Frontal cortex (tissue), 4 donors: ENCODE data around the gene CDH4. TPM values are rescaled to one million over a fixed set of nuclear protein-coding genes. Genes with fewer than 3 reads are reported as not detected.
A peak's percentile ranks its signal among the peaks of the same experiment; 100 is the strongest.

Source experiments
- DNase-seq, 2 donors: peaks; one replicate each; pipeline ENCODE4 v3.0.0; 2012; ENCODE audit warnings: low spot score in 2 of 2
- FAIRE-seq: peaks from 2 replicates; lab custom pipeline; 2012; peaks lifted over from hg19 to GRCh38; lab: Jason Lieb, UNC
- total RNA-seq: library from RNA; depleted of rRNA; stranded (reverse); fragments of >200 nt; gene quantifications from one replicate; pipeline ENCODE4 v1.2.3, GENCODE V29; 2014
- donor health status: control.
- donor health status: control.
- donor health status: control.

The CDH4 gene
- total RNA-seq, 1 donor from 2014 or later = 22.8 TPM

DNA sequence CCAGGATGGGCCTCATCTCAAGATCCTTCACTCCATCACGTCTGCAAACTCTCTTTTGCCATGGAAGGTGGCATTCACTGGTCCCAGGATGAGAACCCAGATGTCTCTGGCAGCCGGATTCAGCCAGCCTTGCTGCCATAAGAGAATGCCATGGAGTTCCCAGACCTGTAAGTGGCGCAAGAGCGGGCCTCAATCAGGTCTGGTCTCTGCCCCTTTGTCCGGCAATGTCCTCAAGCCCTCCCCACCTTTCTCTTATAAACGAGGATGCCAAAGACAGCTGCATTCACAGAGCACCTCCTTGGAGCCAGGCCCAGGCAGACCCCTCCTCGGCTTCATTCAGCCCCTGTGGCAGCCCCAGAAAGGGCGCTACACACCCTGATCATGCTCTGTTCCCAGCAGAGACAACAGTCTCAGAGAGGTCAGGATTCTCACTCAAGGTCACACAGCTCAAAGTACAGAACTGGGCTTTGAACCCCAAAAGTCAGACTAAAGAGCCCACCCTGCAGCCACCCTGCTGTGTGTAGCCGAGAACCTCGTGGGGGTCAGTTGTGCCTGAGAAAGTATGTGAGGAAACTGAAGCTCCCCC is 549.9 kb downstream of the CDH4 start:
- FAIRE-seq = no peak
- no peak for DNase-seq

DNA sequence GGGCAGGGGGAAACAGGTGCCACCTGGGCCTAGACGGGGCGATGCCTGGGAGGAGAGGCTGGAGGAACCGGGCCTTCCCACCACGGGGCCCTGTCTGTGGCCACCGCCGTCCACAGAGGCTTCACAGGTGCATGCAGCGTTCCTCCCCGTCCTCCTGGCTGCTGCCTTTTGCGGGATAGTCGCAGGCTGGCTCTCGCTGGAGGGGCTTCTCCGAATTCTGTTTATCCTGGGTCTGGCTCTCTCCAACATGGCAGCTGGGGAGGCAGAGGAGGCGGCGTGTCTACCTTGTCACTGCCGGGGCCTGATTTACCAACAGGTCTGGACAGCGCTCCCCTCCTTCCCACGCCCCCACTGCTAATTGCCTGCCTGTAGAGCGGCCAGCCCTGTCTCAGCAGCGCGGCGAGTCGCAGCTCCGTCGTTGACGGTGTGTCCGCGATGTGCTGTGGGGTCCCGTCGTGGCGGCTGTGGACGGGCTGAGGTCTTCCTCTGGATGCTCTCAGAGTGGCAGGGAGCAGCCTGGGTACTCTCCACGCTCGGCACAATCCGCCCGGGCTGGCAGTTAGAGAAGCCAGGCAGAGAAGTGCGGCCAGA is 550.8 kb downstream of the CDH4 start:
- FAIRE-seq (no peak), DNase-seq (no peak)

- DNase-seq (peak in 1 of 2 donors; percentile 43), FAIRE-seq (no peak)
Measured at GRCh38 chr20:61803416-61803914, 551.4 kb downstream of the CDH4 start.

DNA sequence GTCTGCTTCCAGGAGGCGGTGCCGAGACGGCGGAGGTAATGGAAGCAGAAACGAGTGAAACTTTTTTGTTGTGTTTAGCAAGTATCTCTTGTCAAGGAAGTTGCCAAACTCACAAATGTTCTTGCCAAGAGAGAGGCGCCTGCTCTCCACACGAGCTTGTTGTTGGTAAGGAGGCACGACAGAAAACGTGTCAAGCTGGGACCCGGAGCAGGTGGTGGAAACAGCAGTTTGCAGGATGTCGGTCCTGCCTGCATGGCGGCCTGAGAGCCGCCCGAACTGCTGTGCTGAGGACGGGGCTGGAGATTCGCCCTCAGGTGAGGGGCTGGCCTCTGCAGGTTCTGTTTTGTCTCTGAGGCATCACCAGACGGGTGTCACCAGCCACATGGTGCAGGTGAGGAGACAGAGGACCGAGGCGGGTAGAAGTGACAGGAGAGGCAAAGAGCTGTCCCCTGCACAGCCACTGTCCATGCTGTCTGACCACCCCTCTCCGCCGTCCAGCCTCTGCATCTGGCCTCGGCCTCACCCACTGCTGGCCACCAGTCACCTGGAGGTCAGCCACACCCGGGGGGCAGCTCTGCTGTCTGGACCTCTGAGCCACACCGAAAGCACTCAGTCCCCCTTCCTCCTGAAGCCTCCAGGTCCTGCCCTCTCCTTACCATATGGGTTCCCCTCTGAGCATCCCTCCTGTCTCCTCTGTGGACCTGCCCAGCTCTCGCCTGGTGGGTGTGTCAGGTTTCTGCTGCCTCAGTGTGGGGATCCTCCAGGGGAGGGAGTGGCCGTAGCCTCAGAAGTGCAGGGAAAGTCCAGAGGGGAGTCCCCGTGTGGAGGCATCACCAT is 552.1 kb downstream of the CDH4 start:
- peak in 1 of 2 donors; percentile 47 for DNase-seq
- FAIRE-seq = no peak

GRCh38 chr20:61804752-61805295 is 552.8 kb downstream of the CDH4 start:
- FAIRE-seq = no peak

DNA sequence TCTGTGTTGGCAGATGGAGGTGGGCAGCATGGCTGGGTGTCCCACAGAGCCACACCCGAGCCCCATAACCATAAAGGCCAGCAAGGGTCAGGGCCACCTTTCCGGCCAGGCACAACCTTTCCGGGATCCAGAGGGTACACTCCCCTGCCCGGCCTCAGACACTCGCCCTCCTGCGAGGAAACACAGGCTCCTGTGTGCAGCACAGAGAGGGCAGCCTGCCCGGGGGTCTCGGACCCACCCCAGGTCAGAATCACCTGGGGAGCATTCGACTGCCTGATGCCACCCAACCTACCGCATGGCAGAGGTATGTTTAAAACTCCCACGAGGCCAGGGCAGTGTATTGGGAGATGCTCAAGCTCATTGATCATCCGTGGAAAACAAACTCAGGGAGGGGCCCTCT is 553.3 kb downstream of the CDH4 start:
- DNase-seq = no peak
- FAIRE-seq = no peak

More at GRCh38 chr20:61804752-61805295, 552.8 kb downstream of the CDH4 start:
- no peak for DNase-seq

- DNase-seq = no peak
- no peak for FAIRE-seq
Measured at GRCh38 chr20:61805781-61806180, 553.7 kb downstream of the CDH4 start.

DNA sequence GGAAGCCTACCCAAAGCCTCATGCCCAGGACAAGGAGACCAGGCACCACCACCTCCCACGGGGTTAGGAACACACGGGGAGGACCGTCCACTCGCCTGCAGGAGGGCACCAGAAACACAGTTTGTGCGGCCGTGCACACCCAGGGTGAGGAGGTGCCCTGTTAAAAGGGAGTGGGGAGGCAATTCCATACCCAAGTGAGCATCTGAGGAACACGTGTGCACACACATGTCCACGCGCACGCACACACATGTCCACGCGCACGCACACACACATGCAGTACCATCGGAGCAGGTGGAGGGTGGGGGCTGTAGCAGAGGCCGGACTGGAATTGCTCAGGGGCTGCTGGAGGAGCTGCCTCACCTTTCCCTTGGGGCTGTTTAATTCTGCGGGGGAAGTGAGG is 554.3 kb downstream of the CDH4 start:
- no peak for FAIRE-seq
- no peak for DNase-seq

GRCh38 chr20:61806995-61807394 is 554.9 kb downstream of the CDH4 start:
- no peak for FAIRE-seq
- no peak for DNase-seq

- DNase-seq = no peak
- no peak for FAIRE-seq
Measured at GRCh38 chr20:61807471-61808160, 555.6 kb downstream of the CDH4 start.

- FAIRE-seq = no peak
- DNase-seq = no peak
Measured at GRCh38 chr20:61808447-61808846, 556.4 kb downstream of the CDH4 start.

- DNase-seq (no peak), FAIRE-seq (no peak)
Measured at GRCh38 chr20:61809006-61809770, 557.1 kb downstream of the CDH4 start.

DNA sequence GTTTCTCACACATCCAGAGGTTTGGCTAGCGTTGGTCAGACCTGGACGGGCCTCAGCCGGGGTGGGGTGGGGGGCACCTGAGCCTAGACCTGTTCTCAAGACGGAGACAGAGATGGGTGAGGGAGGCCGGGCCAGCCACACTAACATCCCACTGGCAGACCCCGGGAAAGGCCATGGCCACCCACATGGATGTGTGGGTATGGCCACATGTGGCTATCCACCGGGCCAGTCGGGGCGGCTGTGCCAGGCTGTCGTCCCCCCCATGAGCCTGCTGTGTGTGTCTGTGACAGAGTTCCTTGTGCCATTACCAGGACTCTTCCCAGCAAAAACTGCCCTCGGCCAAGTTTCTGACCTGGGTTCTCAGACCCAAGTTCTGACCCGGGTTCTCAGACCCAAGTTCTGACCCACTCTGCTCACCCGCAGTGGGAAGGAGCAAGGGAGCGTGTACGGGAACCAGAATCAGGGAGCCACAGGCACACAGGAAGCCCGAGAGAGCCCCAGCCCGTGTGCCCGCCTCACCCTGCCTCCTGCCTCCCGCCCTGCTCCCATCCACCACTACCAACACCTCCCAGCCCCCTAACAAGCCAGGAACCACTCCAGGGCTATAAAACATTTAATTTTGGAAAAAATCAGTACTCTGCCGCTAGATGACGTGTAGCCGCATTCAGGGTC is 558.1 kb downstream of the CDH4 start:
- no peak for FAIRE-seq

DNA sequence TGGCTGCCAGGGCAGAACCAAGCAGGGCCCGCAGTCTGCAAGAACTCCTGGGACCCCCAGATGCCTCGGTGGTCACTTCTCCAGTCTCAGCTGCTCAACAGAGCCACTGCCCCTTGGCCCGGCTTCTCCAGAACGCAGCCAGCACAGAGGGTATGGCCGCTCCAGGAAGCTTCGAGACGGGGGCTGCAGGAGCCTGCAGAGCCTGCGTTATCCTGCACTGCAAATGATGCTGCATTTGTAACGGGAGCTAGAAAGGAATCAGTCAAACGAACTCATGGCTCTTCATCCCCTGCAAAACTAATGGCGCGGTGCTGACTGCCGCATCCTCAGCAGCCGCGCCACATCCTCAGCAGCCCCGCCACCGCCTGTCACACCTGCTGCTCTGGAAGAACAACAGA is 558.7 kb downstream of the CDH4 start:
- FAIRE-seq = no peak
- DNase-seq = no peak

More for the DNA sequence above, 558.1 kb downstream of the CDH4 start:
- DNase-seq = no peak

GRCh38 chr20:61811166-61811565 is 559.1 kb downstream of the CDH4 start:
- DNase-seq (no peak), FAIRE-seq (no peak)

- FAIRE-seq = no peak
- DNase-seq = no peak
Measured at GRCh38 chr20:61812121-61812844, 560.2 kb downstream of the CDH4 start.

- no peak for DNase-seq
Measured at GRCh38 chr20:61812845-61813485, 560.9 kb downstream of the CDH4 start.

DNA sequence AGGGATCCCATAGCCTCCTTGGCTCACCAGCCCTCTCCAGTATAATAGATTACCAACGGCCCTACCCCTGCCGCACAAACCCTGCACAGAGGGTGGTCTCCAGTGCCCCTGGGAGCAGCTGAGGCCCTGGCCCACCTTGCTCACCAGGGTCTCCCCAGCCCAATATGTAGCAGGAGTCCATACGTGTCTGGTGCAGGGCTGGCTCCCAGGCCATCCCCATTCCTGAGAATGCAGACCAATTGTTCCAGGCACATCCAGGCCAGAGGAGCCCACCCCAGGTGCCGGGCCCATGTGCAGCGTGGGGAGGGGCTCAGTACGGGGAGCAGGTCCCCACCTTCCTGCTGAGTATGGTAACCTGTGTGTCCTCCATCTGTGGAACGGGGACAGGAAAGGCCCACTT is 561.7 kb downstream of the CDH4 start:
- FAIRE-seq = no peak
- no peak for DNase-seq

More at GRCh38 chr20:61812845-61813485, 560.9 kb downstream of the CDH4 start:
- FAIRE-seq = no peak
